Trophoblast cell (in vitro differentiated cells and primary cell): ENCODE results near the gene PLPP4.

Source experiments
- DNase-seq, 2 donors: peaks; one replicate each; pipeline ENCODE4 v3.0.0-alpha.2; 2016
- H2AFZ ChIP-seq: 2 replicates; pipeline ENCODE4 v1.6.1; 2013; ENCODE audit warnings: low read length, moderate library complexity, mild to moderate bottlenecking; ENCODE audit not compliant: insufficient read depth, poor library complexity
- H2AK5ac ChIP-seq: 2 replicates; pipeline ENCODE4 v1.6.1; 2013; ENCODE audit warnings: mild to moderate bottlenecking, low read length
- H2BK120ac ChIP-seq: 2 replicates; pipeline ENCODE4 v1.6.1; 2013; ENCODE audit warnings: low read length, mild to moderate bottlenecking, moderate library complexity; ENCODE audit not compliant: insufficient read depth, poor library complexity
- H2BK12ac ChIP-seq: 2 replicates; pipeline ENCODE4 v1.6.1; 2013; ENCODE audit warnings: mild to moderate bottlenecking, low read length, moderate library complexity
- H2BK5ac ChIP-seq: 2 replicates; pipeline ENCODE4 v1.6.1; 2013; ENCODE audit warnings: low read length, low read depth, moderate library complexity, mild to moderate bottlenecking; ENCODE audit not compliant: poor library complexity
- H3K14ac ChIP-seq: 2 replicates; pipeline ENCODE4 v1.6.1; 2013; ENCODE audit warnings: mild to moderate bottlenecking, low read length
- H3K18ac ChIP-seq: 2 replicates; pipeline ENCODE4 v1.6.1; 2013; ENCODE audit warnings: mild to moderate bottlenecking, low read length
- H3K23ac ChIP-seq: 2 replicates; pipeline ENCODE4 v1.6.1; 2013; ENCODE audit warnings: low read length
- H3K27ac ChIP-seq: 2 replicates; pipeline ENCODE4 v1.5.1; 2013; ENCODE audit warnings: low read depth, mild to moderate bottlenecking, inconsistent platforms, low read length, moderate library complexity
- H3K27me3 ChIP-seq: 2 replicates; pipeline ENCODE4 v1.6.1; 2013; ENCODE audit warnings: inconsistent platforms, mild to moderate bottlenecking, low read length, moderate library complexity; ENCODE audit not compliant: insufficient read depth
- H3K36me3 ChIP-seq, 2 experiments: 1 replicate in 1 of 2; 2 replicates in 1 of 2; pipeline ENCODE4 v1.6.1; 2013; ENCODE audit warnings: low read length in 2 of 2, mild to moderate bottlenecking in 2 of 2, moderate library complexity in 1 of 2; ENCODE audit not compliant: insufficient read depth in 2 of 2, control insufficient read depth in 1 of 2
- H3K4ac ChIP-seq: 2 replicates; pipeline ENCODE4 v1.6.1; 2013; ENCODE audit warnings: low read depth, mild to moderate bottlenecking, low read length, moderate library complexity
- H3K4me1 ChIP-seq, 2 experiments: 1 replicate in 1 of 2; 2 replicates in 1 of 2; pipeline ENCODE4 v1.6.1; 2013; ENCODE audit warnings: low read length in 2 of 2, mild to moderate bottlenecking in 2 of 2, moderate library complexity in 1 of 2; ENCODE audit not compliant: insufficient read depth in 2 of 2, control insufficient read depth in 1 of 2
- H3K4me2 ChIP-seq: 2 replicates; pipeline ENCODE4 v1.6.1; 2013; ENCODE audit warnings: inconsistent platforms, mild to moderate bottlenecking, low read length, moderate library complexity
- H3K4me3 ChIP-seq: 2 replicates; pipeline ENCODE4 v1.5.1; 2013; ENCODE audit warnings: mild to moderate bottlenecking, low read depth, low read length, inconsistent platforms
- H3K79me1 ChIP-seq: one replicate; pipeline ENCODE4 v1.6.1; 2013; ENCODE audit warnings: low read length
- H3K79me2 ChIP-seq: 2 replicates; pipeline ENCODE4 v1.6.1; 2013; ENCODE audit warnings: low read length, mild to moderate bottlenecking; ENCODE audit not compliant: control insufficient read depth, insufficient read depth, poor library complexity
- H3K9ac ChIP-seq: 2 replicates; pipeline ENCODE4 v1.6.1; 2013; ENCODE audit warnings: mild to moderate bottlenecking, low read length
- H3K9me3 ChIP-seq: 2 replicates; pipeline ENCODE4 v1.6.1; 2013; ENCODE audit warnings: low read depth, mild to moderate bottlenecking, control low read depth, inconsistent platforms, low read length; ENCODE audit not compliant: insufficient read depth
- H4K12ac ChIP-seq: 2 replicates; pipeline ENCODE4 v1.6.1; 2013; ENCODE audit warnings: low read depth, mild to moderate bottlenecking, low read length, moderate library complexity
- H4K8ac ChIP-seq: 2 replicates; pipeline ENCODE4 v1.6.1; 2013; ENCODE audit warnings: low read depth, mild to moderate bottlenecking, low read length, moderate library complexity
- H4K91ac ChIP-seq: one replicate; pipeline ENCODE4 v1.6.1; 2013; ENCODE audit warnings: low read depth, mild to moderate bottlenecking, low read length, moderate library complexity
- WGBS: extraction: QIAGEN DNeasy Blood & Tissue Kit; methylation state at CpG from one replicate; pipeline ENCODE4 v1.1.7; 2013; ENCODE audit warnings: missing lambda C conversion rate; ENCODE audit not compliant: insufficient read length, insufficient coverage; ENCODE audit errors: extremely low coverage; 5-methylcytosine and 5-hydroxymethylcytosine counted together

PLPP4 gene

DNA sequence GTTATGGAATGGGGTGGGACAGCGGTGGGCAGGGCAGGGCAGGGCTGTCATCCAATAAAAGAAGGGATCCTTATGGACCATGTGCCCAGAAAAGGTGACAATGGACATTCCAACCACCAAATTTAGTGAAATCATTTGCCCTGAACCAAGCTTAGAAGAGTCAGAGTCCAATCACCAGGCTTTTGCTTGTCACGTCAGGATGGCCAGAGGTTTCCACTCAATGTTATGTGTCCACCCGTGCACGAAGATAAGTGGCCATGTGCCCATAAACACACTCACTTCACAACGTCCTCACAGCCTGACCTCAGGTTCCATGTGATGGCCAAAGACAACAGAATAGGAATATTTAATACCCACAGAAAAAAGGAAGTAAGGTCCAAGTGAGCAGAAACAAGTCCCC lies 36.6 kb upstream of the PLPP4 start:
- Histone ChIP-seq H3K18ac (no peak overlapping the region), H3K14ac (no peak overlapping the region), H3K4me2 (no peak overlapping the region), H3K4me1 (peaks cover 7 to 17% of the 10 kb centered on the region in 2 experiments), H3K36me3 (no peaks in the 10 kb centered on the region), H3K23ac (no peak overlapping the region), H3K9ac (no peak overlapping the region), H3K79me2 (no peaks in the 10 kb centered on the region), H4K12ac (no peak overlapping the region), H3K4ac (no peak overlapping the region), H2AK5ac (no peak overlapping the region), H3K27ac (no peak overlapping the region), H4K8ac (no peak overlapping the region), H2AFZ (no peak overlapping the region), H4K91ac (no peak overlapping the region), H3K27me3 (no peaks in the 10 kb centered on the region), H2BK12ac (no peak overlapping the region), H3K79me1 (no peaks in the 10 kb centered on the region), H2BK5ac (no peak overlapping the region), H3K9me3 (peaks cover 2% of the 10 kb centered on the region), H2BK120ac (no peak overlapping the region), H3K4me3 (no peak overlapping the region)
- DNase-seq: no peak
- no CpG with 5 or more reads among the region's 5 CpGs for WGBS

DNA sequence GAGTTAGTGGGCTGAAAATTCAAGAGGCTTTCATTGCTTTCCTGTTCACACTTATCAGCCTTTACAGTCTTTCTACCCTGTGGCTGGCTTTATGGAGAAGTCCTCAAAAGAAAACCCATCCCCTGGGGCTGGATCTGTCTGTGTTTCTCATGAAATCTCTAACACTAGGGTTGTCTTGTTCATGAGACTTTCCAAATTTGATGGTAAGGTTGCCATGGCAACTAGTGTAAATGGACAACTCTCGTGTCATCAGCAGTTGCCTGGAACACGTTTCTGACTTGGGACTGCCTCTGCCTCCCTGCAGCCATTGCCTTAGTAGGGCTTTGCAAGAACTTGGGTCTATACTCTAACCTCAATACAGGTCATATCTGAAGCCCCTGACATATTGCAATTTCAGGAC lies 35.8 kb upstream of the PLPP4 start:
- Histone ChIP-seq H3K9ac (no peak overlapping the region), H3K4me2 (no peak overlapping the region), H3K36me3 (no peaks in the 10 kb centered on the region), H3K4ac (no peak overlapping the region), H3K27ac (no peak overlapping the region), H3K18ac (no peak overlapping the region), H3K4me1 (peaks cover 7 to 16% of the 10 kb centered on the region in 2 experiments), H2BK120ac (no peak overlapping the region), H3K4me3 (no peak overlapping the region), H3K23ac (no peak overlapping the region), H3K79me1 (no peaks in the 10 kb centered on the region), H4K91ac (no peak overlapping the region), H3K27me3 (no peaks in the 10 kb centered on the region), H3K9me3 (peaks cover 2% of the 10 kb centered on the region), H2BK12ac (peak overlapping the region; percentile 11), H4K8ac (no peak overlapping the region), H2AK5ac (no peak overlapping the region), H4K12ac (no peak overlapping the region), H3K14ac (no peak overlapping the region), H2BK5ac (no peak overlapping the region), H3K79me2 (no peaks in the 10 kb centered on the region), H2AFZ (no peak overlapping the region)
- no peak for DNase-seq
- WGBS: no CpG with 5 or more reads among the region's 2 CpGs

- Histone ChIP-seq H3K9ac (no peak overlapping the region), H2AK5ac (no peak overlapping the region), H3K79me1 (no peaks in the 10 kb centered on the region), H3K36me3 (no peaks in the 10 kb centered on the region), H3K27me3 (no peaks in the 10 kb centered on the region), H2AFZ (no peak overlapping the region), H2BK5ac (peak overlapping the region; percentile 9), H3K18ac (no peak overlapping the region), H2BK120ac (no peak overlapping the region), H3K4me3 (no peak overlapping the region), H3K27ac (peak overlapping the region; percentile 47), H3K79me2 (no peaks in the 10 kb centered on the region), H4K8ac (no peak overlapping the region), H4K12ac (no peak overlapping the region), H3K4me2 (peak overlapping the region; percentile 2), H3K9me3 (peaks cover 2% of the 10 kb centered on the region), H3K23ac (no peak overlapping the region), H3K14ac (no peak overlapping the region), H4K91ac (no peak overlapping the region), H3K4me1 (peaks cover 7 to 16% of the 10 kb centered on the region in 2 experiments), H3K4ac (no peak overlapping the region), H2BK12ac (peak overlapping the region; percentile 4)
- no CpG with 5 or more reads among the region's 7 CpGs for WGBS
- peak; percentile 67 to 76 for DNase-seq
These were observed 34.6 kb upstream of the PLPP4 start for GRCh38 chr10:120422457-120422856.

GRCh38 chr10:120423431-120424197 lies 33.4 kb upstream of the PLPP4 start:
- WGBS: no CpG with 5 or more reads among the region's 8 CpGs
- peak; percentile 53 to 64 for DNase-seq
- H4K91ac ChIP-seq: peak overlapping the region; percentile 30
- no peaks in the 10 kb centered on the region for H3K36me3 ChIP-seq
- no peak overlapping the region for H3K4ac ChIP-seq
- H3K9ac ChIP-seq: no peak overlapping the region
- H3K4me2 ChIP-seq: no peak overlapping the region
- H4K8ac ChIP-seq: no peak overlapping the region
- no peaks in the 10 kb centered on the region for H3K79me1 ChIP-seq
- no peak overlapping the region for H3K23ac ChIP-seq
- H3K4me3 ChIP-seq: no peak overlapping the region
- H2AK5ac ChIP-seq: no peak overlapping the region
- peaks cover 2% of the 10 kb centered on the region for H3K9me3 ChIP-seq
- H2AFZ ChIP-seq: no peak overlapping the region
- peak overlapping the region; percentile 14 for H3K27ac ChIP-seq
- H3K14ac ChIP-seq: no peak overlapping the region
- no peaks in the 10 kb centered on the region for H3K27me3 ChIP-seq
- H4K12ac ChIP-seq: no peak overlapping the region
- H2BK12ac ChIP-seq: peak overlapping the region; percentile 33
- H3K18ac ChIP-seq: no peak overlapping the region
- H3K4me1 ChIP-seq: peaks cover 7 to 16% of the 10 kb centered on the region in 2 experiments
- H2BK5ac ChIP-seq: peak overlapping the region; percentile 8
- no peaks in the 10 kb centered on the region for H3K79me2 ChIP-seq
- H2BK120ac ChIP-seq: no peak overlapping the region
